Dermis blood vessel endothelial cell (primary cell): ENCODE data around the gene EIF5AL1. TPM values are rescaled to one million over a fixed set of nuclear protein-coding genes. Genes with fewer than 3 reads are reported as not detected.
"Not testable (repeated sequence)": the region's sequence is repeated elsewhere in the genome, so short reads cannot be mapped to it uniquely, and the experiment has no call there.

Source experiments
- DNase-seq: peaks from one replicate; pipeline ENCODE4 v3.0.0; 2010
- total RNA-seq: library from RNA; depleted of rRNA; stranded (reverse); fragments of >200 nt; gene quantifications from 2 replicates; pipeline ENCODE4 v1.2.3, GENCODE V29; 2014

The EIF5AL1 gene
- total RNA-seq, 1 donor from 2014 or later = 0.51 TPM

DNA sequence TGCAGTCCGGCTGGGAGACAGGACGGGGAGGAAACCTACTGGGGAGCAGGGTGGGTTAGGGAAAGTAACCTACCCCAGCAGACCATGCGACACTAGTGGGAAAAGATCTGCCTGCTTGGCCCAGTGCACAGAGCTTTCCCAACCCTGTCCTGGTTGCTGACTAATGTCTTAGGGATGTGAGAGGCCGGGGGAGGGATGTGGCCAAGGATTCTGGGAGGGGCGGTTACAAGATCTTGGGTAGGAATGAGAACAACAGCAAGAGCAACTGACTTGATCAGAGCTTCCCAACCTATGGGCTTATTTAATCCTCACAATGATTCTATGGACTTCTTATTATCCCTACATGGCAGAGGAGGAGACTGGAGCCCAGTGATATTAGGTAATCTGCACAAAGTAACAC is 24.0 kb upstream of the EIF5AL1 start:
- DNase-seq = peak; percentile 23

- DNase-seq = no peak
These were observed 23.5 kb upstream of the EIF5AL1 start for GRCh38 chr10:79488870-79489269.

DNA sequence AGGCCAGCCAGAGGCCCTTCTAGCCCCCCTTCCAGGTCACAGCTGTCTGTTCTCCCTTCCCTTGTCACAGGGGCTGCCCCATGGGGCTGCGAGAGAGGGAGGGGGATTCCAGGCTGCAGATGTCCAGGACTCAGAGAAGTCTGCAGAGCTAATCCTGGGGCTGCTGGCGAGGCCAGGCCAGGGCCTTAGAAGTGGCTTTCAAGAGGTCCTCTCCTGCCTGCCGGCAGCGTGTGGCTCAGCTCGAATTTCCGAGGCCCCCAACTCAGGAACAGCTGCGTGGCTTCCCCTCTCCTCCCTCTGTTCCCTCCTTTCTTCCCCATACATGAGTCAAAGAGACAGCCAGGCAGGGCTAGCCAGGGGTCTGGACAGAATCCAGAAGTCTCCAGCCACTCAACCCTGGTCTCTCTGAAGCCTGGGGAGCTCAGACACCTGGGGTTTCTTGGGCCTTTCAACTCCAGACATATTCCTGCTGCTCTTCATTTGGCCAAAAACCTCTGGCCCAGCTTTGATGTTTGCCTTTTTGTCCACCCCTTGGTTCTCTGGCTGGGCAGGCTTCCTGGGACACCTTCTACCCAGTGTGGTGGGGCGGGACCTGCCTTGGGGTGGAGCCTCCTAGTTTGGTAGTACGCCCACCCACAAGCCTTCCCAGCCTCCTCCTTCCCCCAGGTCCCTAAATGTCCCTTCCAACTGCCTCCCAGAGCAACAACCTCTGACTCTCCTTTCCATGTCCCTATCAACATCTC is 21.8 kb upstream of the EIF5AL1 start:
- DNase-seq = no peak

GRCh38 chr10:79491143-79491835 is 21.0 kb upstream of the EIF5AL1 start:
- DNase-seq = no peak

DNA sequence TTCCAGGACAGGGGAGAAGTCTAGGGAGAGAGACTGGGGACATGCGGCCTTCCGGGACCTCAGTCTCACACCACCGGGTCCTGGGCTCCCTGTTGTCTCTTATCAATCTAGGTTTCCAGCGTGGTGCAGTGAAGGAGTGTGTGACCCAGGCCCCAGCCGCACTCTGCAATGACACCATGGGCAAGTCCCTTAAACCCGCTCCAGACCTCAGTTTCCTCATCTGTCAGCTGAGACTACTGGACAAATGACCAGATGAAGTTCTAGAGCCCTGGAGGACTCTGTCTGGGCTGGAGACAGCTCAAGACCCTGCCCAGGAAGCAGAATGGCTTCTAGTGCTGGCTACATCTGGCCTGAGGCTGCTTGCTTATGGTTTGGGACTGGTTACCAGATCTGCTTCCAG is 20.1 kb upstream of the EIF5AL1 start:
- DNase-seq = no peak

DNA sequence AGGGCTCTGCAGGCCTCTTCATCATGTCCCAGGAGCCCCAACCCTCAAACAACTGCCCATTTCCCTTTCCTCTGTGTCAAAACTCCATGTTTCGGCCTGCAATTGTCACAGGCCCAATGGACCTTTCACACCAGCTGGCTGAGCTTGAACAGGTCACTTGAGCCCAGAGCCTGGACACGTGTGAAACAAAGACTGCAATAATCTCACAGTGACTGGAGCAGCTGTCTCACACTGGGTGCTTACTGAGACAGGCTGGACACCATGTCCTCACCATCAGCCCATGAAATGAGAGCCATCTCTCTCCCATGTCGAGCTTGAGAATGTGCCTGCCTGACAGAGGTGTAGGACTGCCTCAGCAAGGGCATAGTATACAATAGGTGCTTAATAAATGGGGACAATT is 19.5 kb upstream of the EIF5AL1 start:
- no peak for DNase-seq

DNA sequence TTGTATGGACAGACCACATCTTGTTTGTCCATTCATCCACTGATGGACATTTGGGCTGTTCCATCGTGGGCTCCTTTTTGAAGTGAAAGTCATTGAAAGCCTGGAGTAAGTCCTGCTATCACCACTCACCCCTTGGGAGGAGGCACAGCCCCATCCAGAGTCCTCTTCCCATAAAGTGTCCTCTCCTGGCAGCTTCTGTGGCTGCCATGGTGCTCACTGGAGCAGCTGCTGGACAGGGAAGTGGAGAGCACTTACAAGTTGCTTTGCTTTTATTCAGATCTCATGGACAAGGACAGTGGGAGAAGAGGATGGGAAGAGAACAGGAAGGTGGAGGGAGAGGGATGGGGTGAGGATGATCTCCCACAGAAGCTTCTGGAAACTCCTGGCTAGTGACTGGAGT is 18.5 kb upstream of the EIF5AL1 start:
- DNase-seq = no peak

GRCh38 chr10:79494871-79495705 is 17.2 kb upstream of the EIF5AL1 start:
- DNase-seq = no peak

DNA sequence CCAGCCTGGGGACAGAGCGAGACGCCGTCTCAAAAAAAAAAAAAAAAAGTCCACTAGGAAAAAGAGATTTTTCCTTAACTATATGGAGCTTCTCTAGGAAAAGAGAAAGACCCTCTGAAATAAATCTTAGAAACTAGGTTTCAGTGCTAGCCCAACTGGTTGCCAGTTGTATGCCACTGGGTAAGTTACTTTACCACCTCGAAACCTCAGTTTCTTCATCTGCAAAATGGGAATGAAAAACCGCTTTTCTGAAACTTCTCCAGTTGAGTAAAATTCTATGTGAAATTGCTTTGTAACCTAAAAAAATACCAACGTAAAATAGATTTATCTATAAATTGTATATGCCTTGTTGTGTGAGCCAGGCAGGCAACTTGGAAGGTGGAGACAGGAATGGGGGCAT is 16.5 kb upstream of the EIF5AL1 start:
- no peak for DNase-seq

DNA sequence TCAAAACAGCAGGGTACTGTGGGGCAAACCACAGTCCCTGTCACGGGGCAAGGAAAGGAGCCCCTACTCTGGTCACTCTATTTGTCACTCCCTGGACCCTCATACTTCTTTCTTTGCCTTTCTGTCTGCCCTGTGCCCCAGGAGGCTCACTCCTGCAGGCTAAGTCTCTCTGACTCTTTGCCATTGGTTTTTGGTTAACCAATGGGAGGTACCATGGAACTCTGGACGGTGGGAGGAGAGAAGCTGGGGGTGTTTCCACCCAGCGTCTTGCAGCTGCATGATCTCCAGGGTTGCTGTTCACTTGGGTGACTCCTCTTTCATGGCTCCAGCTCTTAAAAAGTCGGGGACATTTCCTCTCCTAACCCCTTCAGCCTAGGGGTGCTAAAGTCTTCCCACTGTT is 15.4 kb upstream of the EIF5AL1 start:
- DNase-seq = no peak

DNA sequence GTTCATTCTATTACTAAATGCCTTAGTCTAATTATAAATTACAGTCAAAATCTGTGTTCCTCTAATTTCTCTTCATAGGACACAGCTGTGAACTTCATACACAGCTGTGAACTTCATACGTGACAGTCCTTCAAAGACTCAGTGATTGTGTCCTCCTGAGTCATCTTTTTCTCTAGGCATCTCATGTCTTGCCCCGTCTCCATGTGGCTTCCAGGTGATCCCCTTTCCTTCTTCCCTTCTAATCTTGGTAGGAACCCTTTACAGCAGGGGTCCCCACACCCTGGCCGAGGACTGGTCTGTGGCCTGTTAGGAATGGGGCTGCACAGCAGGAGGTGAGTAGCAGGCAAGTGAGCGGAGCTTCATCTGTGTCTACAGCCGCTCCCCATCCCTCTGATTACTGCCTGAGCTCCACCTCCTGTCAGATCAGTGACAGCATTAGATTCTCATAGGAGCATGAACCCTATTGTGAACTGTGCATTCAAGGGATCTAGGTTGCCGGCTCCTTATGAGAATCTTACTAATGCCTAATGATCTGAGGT is 14.0 kb upstream of the EIF5AL1 start:
- no peak for DNase-seq

DNA sequence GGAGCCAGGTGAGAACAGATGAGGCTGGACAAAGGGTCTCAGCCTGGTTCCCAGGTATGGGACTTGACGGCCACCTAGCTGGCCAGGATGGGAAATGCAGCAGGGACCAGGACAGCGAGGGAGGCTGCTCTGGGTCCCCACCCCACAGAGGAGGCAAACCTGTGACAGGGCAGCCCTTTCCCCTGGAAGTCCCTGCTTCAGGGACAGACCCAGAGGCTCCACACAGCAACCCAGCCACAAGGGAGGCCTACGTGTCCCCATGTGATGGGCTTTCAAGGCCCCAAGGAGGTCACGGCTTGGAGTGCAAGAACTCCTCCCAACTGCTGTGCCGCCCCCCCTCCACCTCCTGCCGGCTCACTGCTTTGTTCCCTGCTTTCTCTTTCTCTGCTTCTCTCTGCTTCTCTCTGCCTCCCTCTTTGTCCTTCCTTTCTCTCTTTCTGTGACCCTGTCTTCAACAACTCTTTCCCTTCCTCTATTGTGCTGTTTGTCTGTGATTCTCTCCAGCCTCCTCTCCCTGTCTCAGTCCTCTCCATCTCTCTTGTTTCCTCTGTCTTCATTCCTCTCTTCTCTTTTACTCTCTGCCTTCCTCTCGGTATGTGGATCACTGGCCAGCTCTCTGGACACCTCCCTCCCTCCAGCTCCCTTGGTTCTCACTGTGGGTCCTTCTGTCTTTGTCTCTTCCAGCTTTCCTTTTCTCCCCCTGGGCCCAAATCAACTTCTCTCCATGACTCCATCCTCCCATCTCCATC is 9.6 kb upstream of the EIF5AL1 start:
- no peak for DNase-seq

DNA sequence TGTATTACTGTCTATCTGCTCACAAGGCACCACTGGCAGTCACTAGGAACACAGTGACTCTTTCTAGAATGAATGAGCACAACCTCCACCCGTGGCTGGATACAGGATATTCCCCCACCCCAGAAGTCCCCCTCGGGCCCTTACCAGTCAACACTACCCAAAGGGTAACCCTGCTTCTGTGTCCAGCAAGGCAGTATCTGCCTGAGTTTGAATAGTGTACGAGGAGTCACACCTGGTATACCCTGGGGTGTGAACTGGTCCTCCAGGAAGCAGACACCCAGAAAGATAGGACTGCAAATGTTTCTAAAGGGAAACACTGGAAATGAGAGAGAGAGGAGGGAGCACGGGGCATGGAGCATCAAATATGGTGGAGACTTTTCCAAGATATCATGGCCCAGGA is 8.5 kb upstream of the EIF5AL1 start:
- not testable (repeated sequence) for DNase-seq

DNA sequence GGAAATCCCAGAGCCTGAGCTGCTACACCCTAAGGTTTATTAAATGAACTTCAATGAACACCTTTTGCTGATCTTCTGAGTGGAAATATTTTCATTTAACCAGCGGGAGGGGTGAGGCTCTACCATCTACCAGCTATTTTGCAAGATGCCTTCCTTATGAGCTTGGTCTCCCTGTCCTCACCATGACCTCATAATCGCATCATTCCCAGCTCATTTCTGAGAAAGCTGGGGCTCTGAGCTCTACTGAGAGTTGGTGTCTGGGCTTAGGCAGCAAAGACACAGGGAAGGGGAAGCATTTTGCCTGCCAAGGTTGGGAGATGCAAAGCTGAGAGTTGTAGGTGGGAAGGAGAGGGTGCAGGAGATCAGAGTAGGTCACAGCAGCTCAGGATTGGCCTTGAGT is 7.8 kb upstream of the EIF5AL1 start:
- DNase-seq = not testable (repeated sequence)

- not testable (repeated sequence) for DNase-seq
These were observed 7.0 kb upstream of the EIF5AL1 start for GRCh38 chr10:79505328-79505727.

- DNase-seq = no peak
These were observed 6.5 kb upstream of the EIF5AL1 start for GRCh38 chr10:79505829-79506228.

- no peak for DNase-seq
These were observed 4.7 kb upstream of the EIF5AL1 start for GRCh38 chr10:79507440-79508167.

DNA sequence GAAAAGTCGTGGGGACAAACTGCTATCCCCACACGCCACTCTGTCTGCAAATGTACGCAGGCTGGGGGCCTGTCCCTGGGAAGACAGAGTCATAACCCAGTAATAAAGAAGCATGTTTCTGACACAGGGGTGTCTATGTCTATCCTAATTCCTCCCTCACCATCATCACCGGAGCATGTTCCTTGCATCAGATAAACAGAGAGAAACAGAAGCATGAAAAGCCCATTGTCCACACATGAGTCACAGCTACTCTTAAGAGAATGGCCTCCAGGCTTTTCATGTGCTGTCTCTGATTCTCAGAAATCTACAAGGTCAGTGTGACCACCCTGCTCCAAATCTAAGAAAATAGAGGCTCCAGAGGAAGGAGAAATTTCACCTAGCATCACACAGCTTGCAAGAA is 4.1 kb upstream of the EIF5AL1 start:
- not testable (repeated sequence) for DNase-seq

- DNase-seq = not testable (repeated sequence)
These were observed 2.9 kb upstream of the EIF5AL1 start for GRCh38 chr10:79509306-79509933.

DNA sequence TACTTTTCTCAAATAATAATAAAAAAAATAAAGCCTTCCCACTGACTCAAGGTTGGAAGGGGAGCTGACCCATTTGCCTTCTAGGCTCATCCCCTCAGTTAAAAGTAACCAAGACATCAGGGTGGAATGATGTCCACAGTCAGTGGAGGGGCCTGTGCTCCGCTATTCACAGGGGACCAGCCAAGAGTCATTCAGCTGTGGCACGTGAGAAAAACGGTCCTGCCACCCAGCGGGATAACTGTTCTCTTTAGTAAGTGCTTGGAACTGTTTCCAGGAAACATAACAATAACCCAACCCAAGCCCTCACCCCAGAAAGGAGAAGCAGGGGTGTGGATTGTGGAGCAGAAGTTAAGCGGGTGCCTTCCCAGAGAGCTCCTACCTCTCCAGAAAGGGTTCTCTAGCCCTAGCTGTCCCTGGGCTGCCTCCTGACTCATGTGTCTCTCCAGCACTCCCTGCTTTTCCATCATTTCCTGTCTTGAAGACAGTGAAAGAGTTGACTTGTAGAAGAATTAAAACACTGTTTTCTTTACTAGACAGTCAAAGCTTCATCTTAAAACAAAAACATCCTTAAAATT is 2.3 kb upstream of the EIF5AL1 start:
- not testable (repeated sequence) for DNase-seq
